ENCODE results near the gene PDZD2. TPM values are rescaled to one million over a fixed set of nuclear protein-coding genes. Genes with fewer than 3 reads are reported as not detected.
"Not testable (repeated sequence)": the region's sequence is repeated elsewhere in the genome, so short reads cannot be mapped to it uniquely, and the experiment has no call there.

Gene PDZD2
- total RNA-seq, 1 experiment from 2014 or later, result 0.37 TPM

GRCh38 chr5:32038523-32038922 is 399.6 kb downstream of the PDZD2 start:
- Histone ChIP-seq H3K79me2 (ENCODE audit: insufficient read depth, low read length) (no peaks in the 10 kb centered on the region), H3K9ac (ENCODE audit: low read length) (no peak overlapping the region), H3K36me3 (ENCODE audit: control insufficient read depth in 1 of 2, insufficient read depth in 2 of 2, low read length in 2 of 2) (no peaks in the 10 kb centered on the region), H3K4me2 (ENCODE audit: low read length) (no peak overlapping the region), H3K4me3 (replicated peaks in 1 of 2; ENCODE audit: low read depth in 1 of 2, low read length in 2 of 2) (no peak overlapping the region), H3K9me3 (ENCODE audit: control insufficient read depth in 1 of 2, insufficient read depth in 1 of 2, low read depth in 1 of 2, low read length in 2 of 2) (no peaks in the 10 kb centered on the region; a peak in 1 of 4 replicates), H2AFZ (ENCODE audit: low read depth, low read length, poor library complexity, severe bottlenecking) (no peak overlapping the region), H4K20me1 (ENCODE audit: insufficient read depth) (no peaks in the 10 kb centered on the region), H3K27ac (ENCODE audit: low read depth, low read length) (no peak overlapping the region), H3K4me1 (ENCODE audit: control insufficient read depth in 1 of 2, insufficient read depth in 2 of 2, low read length in 2 of 2) (no peaks in the 10 kb centered on the region), H3K27me3 (ENCODE audit: insufficient read depth, low read length) (no peaks in the 10 kb centered on the region), H3K9me2 (ENCODE audit: insufficient read depth) (no peaks in the 10 kb centered on the region)
- no peak for DNase-seq (ENCODE audit: low read depth, low spot score)
- no TSS peak for BruUV-seq (replicated peaks)
- POLR2A ChIA-PET, result no interaction called here
- CTCF ChIA-PET, result no interaction called here
- RAD21 ChIA-PET (ENCODE audit: low non-redundant PET in 1 of 2, low total read pairs in 2 of 2, uncharacterized antibody in 2 of 2, unreplicated experiment in 2 of 2), result no interaction called here
- no peak for ATAC-seq
- intact Hi-C loops (cut with micrococcal nuclease), result no loop called here
- no peak for TF ChIP-seq EGR1 (IDR thresholded peaks at IDR 0.05; ENCODE audit: low read depth)
- TF ChIP-seq CBX3 (IDR thresholded peaks at IDR 0.05; ENCODE audit: low read depth), result no peak
- no peak for TF ChIP-seq CEBPB (IDR thresholded peaks at IDR 0.05; ENCODE audit: low read depth)
- no peak for TF ChIP-seq ELF1 (IDR thresholded peaks at IDR 0.05; ENCODE audit: borderline replicate concordance, low read depth)
- TF ChIP-seq YY1 (IDR thresholded peaks at IDR 0.05; ENCODE audit: extremely low read depth, insufficient replicate concordance, low read depth, low read length), result no peak
- no peak for TF ChIP-seq FOSL1 (IDR thresholded peaks at IDR 0.05; ENCODE audit: low read depth)
- TF ChIP-seq POLR2AphosphoS5 (IDR thresholded peaks at IDR 0.05; ENCODE audit: low read depth, low read length), result no peak
- no peak for TF ChIP-seq EZH2 (IDR thresholded peaks at IDR 0.05)
- no peak for TF ChIP-seq JUND (IDR thresholded peaks at IDR 0.05)
- TF ChIP-seq POLR2A (IDR thresholded peaks at IDR 0.05; ENCODE audit: borderline replicate concordance, extremely low read depth, insufficient read depth, insufficient read length), result no peak
- no peak for TF ChIP-seq ZNF274 (IDR thresholded peaks at IDR 0.05; ENCODE audit: low read depth, low read length)
- no peak for TF ChIP-seq MAX (IDR thresholded peaks at IDR 0.05)
- TF ChIP-seq ATF3 (IDR thresholded peaks at IDR 0.05), result no peak
- no peak for TF ChIP-seq ZFX (IDR thresholded peaks at IDR 0.05)
- no peak for TF ChIP-seq EZH2phosphoT487 (IDR thresholded peaks at IDR 0.05; ENCODE audit: borderline replicate concordance)

- RAD21 ChIA-PET (ENCODE audit: low non-redundant PET in 1 of 2, low total read pairs in 2 of 2, uncharacterized antibody in 2 of 2, unreplicated experiment in 2 of 2); H3K9me3 ChIP-seq (ENCODE audit: control insufficient read depth in 1 of 2, insufficient read depth in 1 of 2, low read depth in 1 of 2, low read length in 2 of 2): not testable (repeated sequence)
Observed at GRCh38 chr5:32039133-32039532, 400.2 kb downstream of the PDZD2 start.

GRCh38 chr5:32039601-32040000 is 400.7 kb downstream of the PDZD2 start:
- intact Hi-C loops (cut with micrococcal nuclease); H3K4me3 ChIP-seq (replicated peaks in 1 of 2; ENCODE audit: low read depth in 1 of 2, low read length in 2 of 2); H3K9ac ChIP-seq (ENCODE audit: low read length); H3K79me2 ChIP-seq (ENCODE audit: insufficient read depth, low read length); POLR2A ChIA-PET; RAD21 ChIA-PET (ENCODE audit: low non-redundant PET in 1 of 2, low total read pairs in 2 of 2, uncharacterized antibody in 2 of 2, unreplicated experiment in 2 of 2); H3K9me2 ChIP-seq (ENCODE audit: insufficient read depth); H3K27me3 ChIP-seq (ENCODE audit: insufficient read depth, low read length); CTCF ChIA-PET; H2AFZ ChIP-seq (ENCODE audit: low read depth, low read length, poor library complexity, severe bottlenecking); DNase-seq (ENCODE audit: low read depth, low spot score); H3K9me3 ChIP-seq (ENCODE audit: control insufficient read depth in 1 of 2, insufficient read depth in 1 of 2, low read depth in 1 of 2, low read length in 2 of 2); BruUV-seq (replicated peaks); H3K36me3 ChIP-seq (ENCODE audit: control insufficient read depth in 1 of 2, insufficient read depth in 2 of 2, low read length in 2 of 2); H3K4me2 ChIP-seq (ENCODE audit: low read length); H3K27ac ChIP-seq (ENCODE audit: low read depth, low read length); ATAC-seq; H4K20me1 ChIP-seq (ENCODE audit: insufficient read depth); H3K4me1 ChIP-seq (ENCODE audit: control insufficient read depth in 1 of 2, insufficient read depth in 2 of 2, low read length in 2 of 2): not testable (repeated sequence)

More at GRCh38 chr5:32039133-32039532, 400.2 kb downstream of the PDZD2 start:
- H3K9me2 ChIP-seq (ENCODE audit: insufficient read depth); H2AFZ ChIP-seq (ENCODE audit: low read depth, low read length, poor library complexity, severe bottlenecking); ATAC-seq; H4K20me1 ChIP-seq (ENCODE audit: insufficient read depth); H3K27me3 ChIP-seq (ENCODE audit: insufficient read depth, low read length); BruUV-seq (replicated peaks); intact Hi-C loops (cut with micrococcal nuclease); CTCF ChIA-PET; DNase-seq (ENCODE audit: low read depth, low spot score); H3K9ac ChIP-seq (ENCODE audit: low read length); H3K4me1 ChIP-seq (ENCODE audit: control insufficient read depth in 1 of 2, insufficient read depth in 2 of 2, low read length in 2 of 2); POLR2A ChIA-PET; H3K4me2 ChIP-seq (ENCODE audit: low read length); H3K79me2 ChIP-seq (ENCODE audit: insufficient read depth, low read length); H3K4me3 ChIP-seq (replicated peaks in 1 of 2; ENCODE audit: low read depth in 1 of 2, low read length in 2 of 2); H3K27ac ChIP-seq (ENCODE audit: low read depth, low read length); H3K36me3 ChIP-seq (ENCODE audit: control insufficient read depth in 1 of 2, insufficient read depth in 2 of 2, low read length in 2 of 2): not testable (repeated sequence)
